Liver (tissue), 3 donors: ENCODE results near the gene DNTTIP2.

Experiments
- CTCF ChIP-seq: fragments of 150-350 bp; IDR thresholded peaks from 2 replicates; pipeline ENCODE4 v1.5.1; 2017; ENCODE audit warnings: improper control_type of control experiment, low read depth, low read length; ENCODE audit not compliant: missing input control
- EGR1 ChIP-seq, 2 donors: IDR thresholded peaks; 2 replicates each; pipeline ENCODE4 v1.6.1; 2016 to 2018; ENCODE audit warnings: antibody characterized with exemption in 2 of 2, low read depth in 2 of 2
- FOXA1 ChIP-seq: IDR thresholded peaks from 2 replicates; pipeline ENCODE4 v1.6.1; 2016; ENCODE audit warnings: antibody characterized with exemption
- GABPA ChIP-seq, 2 donors: IDR thresholded peaks in 1 of 2; conservative IDR thresholded peaks in 1 of 2; 2 replicates each; pipeline ENCODE4 v1.6.1; 2016; ENCODE audit warnings: antibody characterized with exemption in 2 of 2, mild to moderate bottlenecking in 1 of 2, moderate library complexity in 1 of 2
- HNF4A ChIP-seq, 2 donors: conservative IDR thresholded peaks; 2 replicates each; pipeline ENCODE4 v1.6.1; 2016; ENCODE audit warnings: antibody characterized with exemption in 2 of 2, mild to moderate bottlenecking in 2 of 2
- JUND ChIP-seq, 2 donors: IDR thresholded peaks; 2 replicates each; pipeline ENCODE4 v1.6.1; 2016; ENCODE audit warnings: antibody characterized with exemption in 2 of 2
- RAD21 ChIP-seq, 2 donors: IDR thresholded peaks; 2 replicates each; pipeline ENCODE4 v1.6.1; 2016; ENCODE audit warnings: antibody characterized with exemption in 2 of 2, mild to moderate bottlenecking in 2 of 2
- REST ChIP-seq: IDR thresholded peaks from 2 replicates; pipeline ENCODE4 v1.6.1; 2016; ENCODE audit warnings: antibody characterized with exemption, mild to moderate bottlenecking
- SP1 ChIP-seq: IDR thresholded peaks from 2 replicates; pipeline ENCODE4 v1.6.1; 2018; ENCODE audit warnings: antibody characterized with exemption, mild to moderate bottlenecking
- TAF1 ChIP-seq: conservative IDR thresholded peaks from 2 replicates; pipeline ENCODE4 v1.6.1; 2016; ENCODE audit warnings: antibody characterized with exemption, mild to moderate bottlenecking
- YY1 ChIP-seq: IDR thresholded peaks from 2 replicates; pipeline ENCODE4 v1.6.1; 2016; ENCODE audit warnings: antibody characterized with exemption, mild to moderate bottlenecking
- TF ChIP-seq, protein P1 (sequence below): IDR thresholded peaks from 2 replicates; pipeline ENCODE4 v1.6.1; 2016; ENCODE audit warnings: antibody characterized with exemption
- TF ChIP-seq, protein P2 (sequence below): IDR thresholded peaks from 2 replicates; pipeline ENCODE4 v1.6.1; 2016; ENCODE audit warnings: antibody characterized with exemption
- TF ChIP-seq, protein P3 (sequence below): IDR thresholded peaks from 2 replicates; pipeline ENCODE4 v1.6.1; 2016; ENCODE audit warnings: antibody characterized with exemption
- donor health status: healthy.
- donor health status: healthy.

DNA sequence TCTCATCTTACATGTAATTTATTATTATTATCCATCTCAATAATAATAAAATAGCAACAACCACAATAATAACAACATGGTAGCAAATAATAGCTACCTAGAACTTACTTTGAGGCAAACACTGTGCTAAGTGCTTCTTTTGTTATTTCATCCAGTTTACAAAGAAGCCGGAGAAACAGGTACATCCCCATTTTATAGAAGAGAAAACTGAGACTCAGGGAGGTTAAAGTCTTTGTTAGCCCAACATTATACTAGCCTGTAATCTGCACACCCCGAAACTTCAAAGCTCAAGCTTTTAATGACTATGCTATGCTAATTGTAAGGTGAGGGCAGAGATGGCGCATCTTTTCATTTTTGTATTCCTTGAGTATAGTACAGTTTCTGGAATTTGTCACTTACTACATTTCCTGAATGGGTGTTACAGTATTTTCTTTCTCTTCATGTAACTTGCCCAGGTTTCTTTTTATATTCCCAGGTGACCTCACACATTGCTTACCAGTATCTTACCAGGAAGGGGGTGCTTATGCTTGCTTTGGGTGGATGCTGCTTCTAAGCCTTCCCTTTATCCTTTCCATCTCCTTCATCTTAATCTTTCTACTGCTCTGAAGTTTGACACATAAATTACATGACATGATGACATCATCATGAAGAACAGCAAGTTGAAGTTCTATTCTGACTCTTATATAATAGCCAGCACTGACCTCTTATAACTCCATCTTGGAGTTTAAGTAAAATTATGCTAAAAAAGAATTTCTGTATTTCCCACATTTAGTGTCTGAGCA lies 21.9 kb upstream of the DNTTIP2 start:
- TF ChIP-seq JUND (IDR thresholded peaks at IDR 0.05), result no peak
- TF ChIP-seq CTCF, result no peak
- TF ChIP-seq YY1, result no peak
- no peak for TF ChIP-seq TAF1
- TF ChIP-seq, protein P1, sequence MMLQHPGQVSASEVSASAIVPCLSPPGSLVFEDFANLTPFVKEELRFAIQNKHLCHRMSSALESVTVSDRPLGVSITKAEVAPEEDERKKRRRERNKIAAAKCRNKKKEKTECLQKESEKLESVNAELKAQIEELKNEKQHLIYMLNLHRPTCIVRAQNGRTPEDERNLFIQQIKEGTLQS, result no peak
- TF ChIP-seq REST, result no peak
- no peak for TF ChIP-seq RAD21 (IDR thresholded peaks at IDR 0.05)
- no peak for TF ChIP-seq EGR1 (IDR thresholded peaks at IDR 0.05; ENCODE audit: low read depth in 2 of 2)
- TF ChIP-seq, protein P2, sequence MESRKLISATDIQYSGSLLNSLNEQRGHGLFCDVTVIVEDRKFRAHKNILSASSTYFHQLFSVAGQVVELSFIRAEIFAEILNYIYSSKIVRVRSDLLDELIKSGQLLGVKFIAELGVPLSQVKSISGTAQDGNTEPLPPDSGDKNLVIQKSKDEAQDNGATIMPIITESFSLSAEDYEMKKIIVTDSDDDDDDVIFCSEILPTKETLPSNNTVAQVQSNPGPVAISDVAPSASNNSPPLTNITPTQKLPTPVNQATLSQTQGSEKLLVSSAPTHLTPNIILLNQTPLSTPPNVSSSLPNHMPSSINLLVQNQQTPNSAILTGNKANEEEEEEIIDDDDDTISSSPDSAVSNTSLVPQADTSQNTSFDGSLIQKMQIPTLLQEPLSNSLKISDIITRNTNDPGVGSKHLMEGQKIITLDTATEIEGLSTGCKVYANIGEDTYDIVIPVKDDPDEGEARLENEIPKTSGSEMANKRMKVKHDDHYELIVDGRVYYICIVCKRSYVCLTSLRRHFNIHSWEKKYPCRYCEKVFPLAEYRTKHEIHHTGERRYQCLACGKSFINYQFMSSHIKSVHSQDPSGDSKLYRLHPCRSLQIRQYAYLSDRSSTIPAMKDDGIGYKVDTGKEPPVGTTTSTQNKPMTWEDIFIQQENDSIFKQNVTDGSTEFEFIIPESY, result no peak
- TF ChIP-seq, protein P3, sequence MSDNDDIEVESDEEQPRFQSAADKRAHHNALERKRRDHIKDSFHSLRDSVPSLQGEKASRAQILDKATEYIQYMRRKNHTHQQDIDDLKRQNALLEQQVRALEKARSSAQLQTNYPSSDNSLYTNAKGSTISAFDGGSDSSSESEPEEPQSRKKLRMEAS, result no peak
- TF ChIP-seq HNF4A (conservative IDR thresholded peaks at IDR 0.05), result no peak
- no peak for TF ChIP-seq GABPA (IDR thresholded peaks at IDR 0.05 in 1 of 2, conservative IDR thresholded peaks at IDR 0.05 in 1 of 2)
- TF ChIP-seq FOXA1, result no peak
- TF ChIP-seq SP1, result no peak
